ENCODE data around the gene CHST11.
A peak's percentile ranks its signal among the peaks of the same experiment; 100 is the strongest.

CHST11 gene

GRCh38 chr12:104786352-104786751, 329.6 kb downstream of the CHST11 start:
- H3K4me3 ChIP-seq (ENCODE audit: low read length): no peak overlapping the region
- no peak for TF ChIP-seq CTCF (conservative IDR thresholded peaks at IDR 0.05; ENCODE audit: low read length)
- no peak for DNase-seq (ENCODE audit: low read depth)

- DNase-seq (ENCODE audit: low read depth): no peak
- no peak for TF ChIP-seq CTCF (conservative IDR thresholded peaks at IDR 0.05; ENCODE audit: low read length)
- H3K4me3 ChIP-seq (ENCODE audit: low read length): no peak overlapping the region
These were observed 332.1 kb downstream of the CHST11 start for GRCh38 chr12:104788840-104789271.

DNA sequence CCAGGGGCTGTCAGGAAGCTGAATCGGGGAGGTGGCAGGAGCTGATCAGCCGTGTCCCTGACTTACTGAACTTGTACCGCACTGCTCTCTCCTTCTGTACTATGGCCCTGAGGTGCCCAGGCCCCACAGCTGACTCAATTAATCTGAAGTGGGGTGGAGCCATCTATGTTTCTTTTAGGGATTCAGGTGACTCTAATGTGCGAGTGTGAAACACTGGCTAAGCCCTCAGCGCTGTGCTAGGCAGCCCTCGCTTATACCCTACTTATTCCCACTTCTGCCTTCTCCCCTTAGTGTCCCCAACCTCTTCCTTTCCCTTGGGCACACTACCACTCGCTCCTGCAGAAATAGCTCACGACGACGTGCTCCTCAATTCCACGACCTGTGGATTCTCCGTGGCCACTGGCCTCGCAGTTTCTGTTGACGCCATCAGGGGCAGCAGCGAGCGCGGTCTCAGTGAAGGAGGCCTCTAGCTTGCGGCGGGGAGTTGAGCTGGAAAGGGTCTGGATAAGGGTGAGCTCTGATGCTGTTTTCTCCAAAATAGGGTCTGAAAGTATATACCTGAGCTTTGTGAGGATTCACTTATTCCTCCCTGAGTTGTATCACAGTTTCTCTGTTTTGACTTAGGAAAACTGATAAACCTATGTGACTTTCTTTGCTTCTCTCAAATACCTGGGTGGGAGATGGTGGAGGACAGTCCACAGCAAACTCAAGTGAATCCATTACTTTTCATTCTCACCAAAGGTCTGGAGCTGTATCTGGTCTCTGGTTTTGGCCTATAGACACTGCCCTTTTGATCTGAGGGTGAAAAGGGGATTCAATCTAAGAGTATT, 333.8 kb downstream of the CHST11 start:
- no peak for DNase-seq (ENCODE audit: low read depth)
- peak; percentile 54 for TF ChIP-seq CTCF (conservative IDR thresholded peaks at IDR 0.05; ENCODE audit: low read length)
- H3K4me3 ChIP-seq (ENCODE audit: low read length): no peak overlapping the region

- DNase-seq (ENCODE audit: low read depth): peak; percentile 91
- H3K4me3 ChIP-seq (ENCODE audit: low read length): peak overlapping the region; percentile 4; the same call in 1 of the 2 replicates
- TF ChIP-seq CTCF (conservative IDR thresholded peaks at IDR 0.05; ENCODE audit: low read length): no peak
These were observed 335.8 kb downstream of the CHST11 start for GRCh38 chr12:104792570-104792969.

GRCh38 chr12:104793285-104793684, 336.5 kb downstream of the CHST11 start:
- TF ChIP-seq CTCF (conservative IDR thresholded peaks at IDR 0.05; ENCODE audit: low read length): no peak; the same call in 1 of the 2 replicates
- H3K4me3 ChIP-seq (ENCODE audit: low read length): no peak overlapping the region
- DNase-seq (ENCODE audit: low read depth): peak; percentile 95

DNA sequence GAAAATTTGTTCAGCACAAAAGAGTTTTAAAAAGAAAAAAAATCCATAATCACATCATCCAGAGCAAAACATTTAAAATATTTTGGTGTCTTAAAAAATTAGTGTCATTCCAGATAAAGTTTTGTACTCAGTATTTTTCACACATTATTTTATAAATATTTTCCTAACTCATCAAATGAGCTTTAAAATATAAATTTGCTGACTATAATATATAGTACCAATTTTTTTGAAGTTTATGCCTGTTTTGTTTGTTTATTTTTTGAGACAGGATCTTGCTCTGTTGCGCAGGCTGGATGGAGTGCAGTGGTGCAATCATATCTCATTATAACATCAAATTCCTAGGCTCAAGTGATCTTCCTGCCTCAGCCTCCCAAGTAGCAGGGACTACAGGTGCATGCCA, 337.2 kb downstream of the CHST11 start:
- DNase-seq (ENCODE audit: low read depth): no peak
- no peak overlapping the region for H3K4me3 ChIP-seq (ENCODE audit: low read length)
- no peak for TF ChIP-seq CTCF (conservative IDR thresholded peaks at IDR 0.05; ENCODE audit: low read length)

- no peak overlapping the region for H3K4me3 ChIP-seq (ENCODE audit: low read length)
- no peak for TF ChIP-seq CTCF (conservative IDR thresholded peaks at IDR 0.05; ENCODE audit: low read length)
- DNase-seq (ENCODE audit: low read depth): no peak
These were observed 339.7 kb downstream of the CHST11 start for GRCh38 chr12:104796475-104796862.

All from AG10803 (cell line).